ENCODE results near the gene NSG1.
"Not testable (repeated sequence)": the region's sequence is repeated elsewhere in the genome, so short reads cannot be mapped to it uniquely, and the experiment has no call there.

The NSG1 gene

GRCh38 chr4:4386736-4387392, at the start of gene NSG1:
TSS of gene NSG1 (plus strand) at chr4:4387102. CDS start at chr4:4387630, 528 bp downstream.
- peak; percentile 69 for DNase-seq

DNA sequence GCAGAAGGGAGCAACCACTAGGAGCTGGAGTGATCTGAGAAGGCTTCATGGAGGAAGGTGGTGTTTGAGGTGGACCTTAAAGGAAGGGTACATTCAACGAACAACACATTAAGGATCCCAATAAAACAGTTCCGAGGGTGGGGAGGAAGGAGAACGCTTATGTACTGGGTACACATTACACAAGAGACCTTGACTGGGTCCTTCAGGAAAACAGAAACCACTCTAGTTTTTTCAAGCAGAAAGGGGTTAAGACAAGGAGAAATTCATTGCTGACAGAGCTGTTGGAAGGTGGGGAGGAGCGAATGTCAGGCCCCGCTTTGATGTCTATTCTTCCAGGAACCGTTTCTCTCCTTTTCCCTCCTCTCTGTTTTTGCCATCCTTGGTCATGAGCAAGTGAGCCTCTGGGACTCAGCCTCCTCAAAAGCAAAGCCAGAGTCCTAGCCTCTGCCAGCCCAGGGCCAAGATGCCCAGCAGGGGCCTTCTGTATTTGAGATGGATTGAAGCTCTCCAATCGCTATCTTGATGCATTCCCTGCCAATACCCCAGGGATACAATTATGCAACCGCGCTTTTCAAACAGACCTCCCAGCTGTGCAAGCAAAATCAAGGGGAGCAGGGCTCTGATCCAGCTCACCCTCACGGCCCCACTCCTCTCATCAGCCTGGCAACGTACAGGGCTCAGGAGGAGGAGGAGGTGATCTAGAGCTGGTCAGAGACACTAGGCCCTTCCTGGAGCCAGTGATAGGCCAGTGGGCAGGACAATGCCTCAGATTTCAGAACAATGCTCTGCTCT, 48.5 kb upstream of the NSG1 start:
- DNase-seq: peak; percentile 86

DNA sequence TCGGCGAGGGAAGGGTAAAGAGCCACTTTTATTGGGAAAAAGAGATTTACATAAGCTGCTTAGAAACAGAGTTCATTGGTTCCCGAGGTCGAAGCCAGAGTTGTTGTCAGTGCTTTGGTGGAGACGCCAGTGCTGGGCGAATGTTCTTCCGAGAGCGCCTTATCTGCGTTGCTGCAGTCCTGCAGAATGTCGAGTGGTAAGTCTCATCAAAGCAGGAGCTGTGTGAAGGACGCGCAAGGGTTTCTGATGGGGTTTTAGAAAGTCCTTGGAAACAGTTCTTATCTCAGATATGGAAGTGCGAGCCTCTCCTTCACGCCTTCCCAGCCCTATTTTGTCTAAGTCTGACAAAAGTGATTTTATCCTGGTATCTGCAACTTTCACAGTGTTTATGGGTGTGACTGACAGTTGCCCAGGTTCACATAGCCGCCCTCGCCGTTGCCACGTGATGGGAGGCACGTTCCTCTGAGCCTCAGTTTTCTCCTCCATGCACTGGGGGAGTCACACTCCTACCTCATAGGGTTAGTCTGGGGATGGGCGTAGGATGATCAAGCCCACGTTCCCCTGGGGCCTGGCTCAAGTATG, 47.3 kb upstream of the NSG1 start:
- DNase-seq: no peak

- no peak for DNase-seq
Measured at GRCh38 chr4:4341861-4342650, 44.8 kb upstream of the NSG1 start.

DNA sequence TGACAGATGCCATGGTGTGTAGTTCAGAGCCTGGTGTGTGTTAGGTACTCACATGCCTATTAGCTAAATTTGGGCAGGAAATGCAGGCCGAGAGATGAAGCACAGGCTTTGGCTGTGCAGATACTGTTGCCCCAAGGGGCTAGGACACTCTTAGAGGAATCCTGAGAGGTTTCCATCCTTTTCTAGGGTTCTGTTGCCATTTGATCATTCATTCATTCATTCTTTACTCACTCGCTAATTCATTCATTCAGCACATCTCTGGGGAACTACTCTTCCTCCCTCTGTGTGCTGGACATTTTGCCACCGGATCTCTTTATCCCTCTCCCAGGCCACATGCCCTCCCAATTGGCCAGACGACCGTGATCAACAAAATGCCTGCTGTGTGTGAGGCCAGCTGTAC, 43.9 kb upstream of the NSG1 start:
- no peak for DNase-seq

DNA sequence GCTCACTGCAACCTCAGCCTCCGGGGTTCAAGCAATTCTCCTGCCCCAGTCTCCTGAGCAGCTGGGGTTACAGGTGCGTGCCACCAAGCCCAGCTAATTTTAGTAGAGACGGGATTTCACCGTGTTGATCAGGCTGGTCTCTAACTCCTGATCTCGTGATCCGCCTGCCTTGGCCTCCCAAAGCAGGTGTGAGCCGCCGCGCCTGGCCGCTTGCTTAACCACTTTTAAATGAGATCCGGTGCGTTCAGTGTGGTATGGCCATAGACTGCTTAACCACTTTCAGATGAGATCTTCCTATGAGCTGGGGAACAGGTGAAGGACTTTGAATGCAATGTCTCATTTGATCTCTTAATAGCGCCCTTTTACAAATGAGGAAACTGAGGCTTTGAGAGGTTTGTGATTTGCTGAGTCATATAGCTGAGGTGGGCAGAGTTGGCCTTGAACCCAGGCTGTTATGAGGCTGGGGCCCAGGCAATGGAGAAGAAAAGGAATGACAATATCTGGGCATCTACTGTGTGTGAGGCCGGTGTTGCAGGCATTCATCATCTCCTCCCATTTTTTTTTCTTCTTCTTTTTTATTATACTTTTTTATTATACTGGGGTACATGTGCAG, 41.9 kb upstream of the NSG1 start:
- no peak for DNase-seq

GRCh38 chr4:4347585-4347984, 39.3 kb upstream of the NSG1 start:
- no peak for DNase-seq

GRCh38 chr4:4348585-4348984, 38.3 kb upstream of the NSG1 start:
- DNase-seq: not testable (repeated sequence)

DNA sequence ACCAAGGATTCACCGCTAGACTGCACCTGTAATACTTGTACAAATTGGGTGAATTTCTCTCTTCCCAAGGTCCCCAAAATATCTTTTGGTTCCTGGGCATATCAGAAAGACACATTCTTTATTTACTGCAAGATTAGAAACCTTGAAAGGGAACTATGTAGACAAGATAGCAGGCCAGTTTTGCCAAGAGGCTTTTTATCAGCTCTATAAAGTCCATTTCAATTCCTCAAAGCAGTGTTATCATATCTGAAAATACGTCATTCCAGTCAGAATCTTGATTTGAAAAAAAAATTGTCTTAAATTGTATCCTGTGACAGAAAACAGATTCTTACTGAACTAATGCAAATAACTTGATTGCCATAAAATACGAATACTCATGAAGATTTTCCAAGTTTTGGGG, 37.0 kb upstream of the NSG1 start:
- DNase-seq: no peak

GRCh38 chr4:4350909-4351308, 36.0 kb upstream of the NSG1 start:
- no peak for DNase-seq

GRCh38 chr4:4355302-4355701, 31.6 kb upstream of the NSG1 start:
- no peak for DNase-seq

DNA sequence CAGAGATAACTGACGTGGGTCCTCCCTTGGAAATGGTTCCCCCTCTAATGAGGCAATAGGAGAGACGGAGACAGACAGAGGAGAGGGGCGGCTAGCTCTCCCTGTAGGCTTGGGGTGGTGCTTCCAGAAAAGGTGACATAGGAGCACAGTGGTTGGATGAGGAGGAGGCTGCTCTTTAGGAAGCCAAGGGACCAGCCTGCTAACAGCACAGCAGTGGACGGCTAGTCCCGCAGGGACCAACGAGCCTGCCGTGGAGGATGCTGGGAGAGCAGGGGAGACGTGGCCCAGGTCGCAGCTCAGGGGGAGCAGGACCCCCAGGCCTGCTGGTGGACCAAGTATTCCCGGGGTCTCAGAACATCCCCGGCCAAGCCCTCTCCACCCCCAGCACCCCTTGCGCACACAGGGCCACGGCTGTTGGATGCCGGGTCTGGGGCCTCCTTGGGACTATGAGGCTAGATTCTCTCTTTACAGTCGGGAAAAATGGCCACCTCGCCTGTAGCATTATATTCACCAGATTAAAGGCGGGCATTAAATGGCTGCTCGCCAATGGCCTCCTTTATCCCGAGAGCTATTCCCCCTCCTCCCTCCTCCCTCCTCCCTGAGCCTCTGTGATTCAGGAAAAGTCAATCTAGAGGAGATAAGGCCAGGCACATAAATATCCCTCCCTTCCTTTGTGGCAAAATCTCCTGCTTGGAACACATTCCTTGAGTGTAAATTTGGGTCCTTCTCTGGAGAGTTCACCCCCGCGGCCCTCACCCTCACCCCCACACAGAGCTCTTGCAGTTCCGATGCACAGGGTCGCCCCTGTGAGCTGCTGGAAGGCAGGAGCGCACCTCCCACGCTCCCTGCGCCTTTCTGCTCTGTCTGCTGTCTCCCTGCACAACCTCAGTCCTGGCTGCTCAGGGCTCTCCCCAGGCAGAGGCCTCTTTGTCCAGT, 30.5 kb upstream of the NSG1 start:
- no peak for DNase-seq

- DNase-seq: no peak
Measured at GRCh38 chr4:4358093-4358854, 28.6 kb upstream of the NSG1 start.

- DNase-seq: no peak
Measured at GRCh38 chr4:4361883-4362282, 25.0 kb upstream of the NSG1 start.

DNA sequence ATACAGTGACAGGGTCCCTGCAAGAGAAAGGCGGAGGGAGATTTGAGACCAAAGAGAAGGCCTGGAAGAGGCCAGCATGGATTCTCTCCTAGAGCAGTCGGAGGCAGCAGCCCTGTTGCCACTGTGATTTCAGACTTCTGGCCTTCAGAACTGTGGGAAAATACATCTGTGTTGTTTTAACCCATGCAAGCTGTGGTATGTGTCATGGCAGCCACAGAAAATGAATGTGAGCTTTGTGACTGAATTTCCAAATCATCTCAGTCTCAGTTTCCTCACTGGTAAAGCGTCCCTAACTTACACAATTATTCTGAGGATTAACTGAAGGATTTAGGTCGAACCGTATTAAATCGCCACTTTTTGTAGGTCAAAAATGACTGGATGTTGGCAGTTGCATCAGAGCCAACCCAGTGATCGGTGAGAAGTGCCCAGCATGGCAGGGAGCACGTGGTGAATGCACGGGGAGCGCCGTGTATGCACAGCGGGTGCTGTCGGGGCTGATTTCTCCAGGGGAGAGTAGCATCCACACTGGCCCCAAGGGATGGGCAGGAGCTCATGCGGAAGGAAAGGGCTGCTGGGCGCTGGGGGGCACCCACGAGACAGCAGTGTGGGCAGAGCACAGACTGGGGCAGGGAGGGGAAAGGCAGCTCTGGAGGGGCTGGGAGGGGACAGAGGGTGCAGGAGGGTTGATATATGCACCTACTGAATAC, 23.8 kb upstream of the NSG1 start:
- DNase-seq: no peak

DNA sequence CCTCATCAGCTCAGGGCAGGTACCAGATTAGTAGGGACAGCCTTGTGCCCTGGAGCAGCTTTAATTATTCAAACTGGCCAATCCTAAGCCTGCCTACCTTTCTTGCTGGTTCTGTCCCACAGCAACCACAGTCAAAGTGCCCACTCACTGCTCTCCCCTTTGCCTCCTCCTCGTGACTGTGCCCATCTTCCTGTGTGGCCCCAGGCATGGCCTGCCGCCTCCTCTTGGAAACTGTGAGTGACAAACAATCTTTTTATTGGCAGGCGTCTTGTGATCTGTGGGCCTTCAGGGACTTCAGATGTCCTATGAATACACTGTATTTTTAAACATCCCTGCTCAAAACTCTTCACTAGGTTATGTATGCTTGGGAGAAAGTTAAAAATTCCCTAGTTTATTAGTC, 22.8 kb upstream of the NSG1 start:
- DNase-seq: no peak

DNA sequence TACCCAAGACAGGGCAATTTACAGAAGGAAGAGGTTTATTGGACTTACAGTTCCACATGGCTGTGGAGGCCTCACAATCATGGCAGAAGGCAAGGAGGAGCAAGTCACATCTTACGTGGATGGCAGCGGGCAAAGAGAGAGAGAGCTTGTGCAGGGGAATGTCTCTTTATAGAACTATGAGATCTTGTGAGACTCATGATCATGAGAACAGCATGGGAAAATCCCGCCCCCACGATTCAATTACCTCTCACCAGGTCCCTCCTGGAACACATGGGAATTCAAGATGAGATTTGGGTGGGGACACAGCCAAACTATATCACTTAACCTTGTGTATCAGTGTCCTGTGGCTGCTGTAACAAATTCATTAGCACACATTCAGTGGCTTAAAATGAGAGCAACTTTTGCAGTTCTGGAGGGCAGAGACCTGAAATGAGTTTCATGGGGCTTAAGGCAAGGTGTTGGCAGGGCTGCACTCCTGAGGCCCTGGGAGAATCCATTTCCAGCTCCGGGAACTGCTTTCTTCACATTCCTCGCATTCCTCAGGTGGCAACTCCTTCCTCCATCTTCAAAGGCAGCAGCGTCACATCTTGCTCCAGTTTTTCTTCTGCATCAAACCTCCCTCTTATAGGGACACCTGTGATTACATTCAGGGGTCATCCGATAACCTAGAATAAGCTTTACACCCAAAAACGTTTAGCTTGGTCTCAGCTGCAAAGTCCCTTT, 22.3 kb upstream of the NSG1 start:
- DNase-seq: no peak

DNA sequence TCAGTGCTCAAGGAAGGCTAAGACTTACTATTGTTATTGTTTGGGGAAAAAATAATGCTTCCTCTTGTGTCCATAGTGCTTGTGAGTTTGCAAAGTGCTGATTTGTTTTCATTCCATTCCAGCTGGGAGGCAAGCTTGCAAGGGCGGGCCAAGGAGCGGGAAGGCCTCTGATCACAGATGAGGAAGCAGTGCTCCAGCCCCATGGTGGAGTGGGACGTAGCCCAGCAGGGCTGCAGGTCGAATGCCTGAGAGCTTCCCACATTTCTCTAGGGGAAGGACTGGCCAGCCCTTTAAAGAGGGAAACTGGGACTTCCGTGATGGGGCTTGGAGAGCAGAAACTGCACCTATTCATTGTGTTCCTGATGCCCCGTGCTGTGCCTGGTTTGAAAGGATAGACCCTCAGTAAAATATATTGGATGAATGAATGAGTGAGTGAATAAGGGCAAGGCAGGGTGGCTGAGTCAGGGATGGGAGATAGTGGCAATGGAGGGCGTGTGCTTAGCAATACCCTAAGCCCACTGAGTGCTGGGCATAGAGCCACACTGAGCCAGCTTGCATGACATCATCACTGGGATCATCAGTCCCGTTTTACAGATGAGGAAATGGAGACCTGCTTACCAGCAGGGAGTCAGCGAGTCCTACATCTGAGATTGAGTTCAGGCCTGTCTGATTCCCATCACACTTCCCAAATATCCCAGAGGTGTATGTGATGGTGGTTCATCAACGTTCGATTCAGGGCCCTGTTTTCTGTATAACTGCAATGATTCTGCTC, 17.9 kb upstream of the NSG1 start:
- no peak for DNase-seq

All from NCI-H1092 (cell line).